Activated T-helper 9 cell treated with anti-CD3 and anti-CD28 coated beads, Interleukin-2, amount 50 U/mL, for 16 hours (primary cell): ENCODE measurements around the gene CD160.
"Not testable (repeated sequence)": the region's sequence is repeated elsewhere in the genome, so short reads cannot be mapped to it uniquely, and the experiment has no call there.

Source experiments
- DNase-seq: peaks from one replicate; pipeline ENCODE4 v3.0.0-alpha.2; 2020; ENCODE audit warnings: low read depth

Gene CD160, protein sequence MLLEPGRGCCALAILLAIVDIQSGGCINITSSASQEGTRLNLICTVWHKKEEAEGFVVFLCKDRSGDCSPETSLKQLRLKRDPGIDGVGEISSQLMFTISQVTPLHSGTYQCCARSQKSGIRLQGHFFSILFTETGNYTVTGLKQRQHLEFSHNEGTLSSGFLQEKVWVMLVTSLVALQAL

DNA sequence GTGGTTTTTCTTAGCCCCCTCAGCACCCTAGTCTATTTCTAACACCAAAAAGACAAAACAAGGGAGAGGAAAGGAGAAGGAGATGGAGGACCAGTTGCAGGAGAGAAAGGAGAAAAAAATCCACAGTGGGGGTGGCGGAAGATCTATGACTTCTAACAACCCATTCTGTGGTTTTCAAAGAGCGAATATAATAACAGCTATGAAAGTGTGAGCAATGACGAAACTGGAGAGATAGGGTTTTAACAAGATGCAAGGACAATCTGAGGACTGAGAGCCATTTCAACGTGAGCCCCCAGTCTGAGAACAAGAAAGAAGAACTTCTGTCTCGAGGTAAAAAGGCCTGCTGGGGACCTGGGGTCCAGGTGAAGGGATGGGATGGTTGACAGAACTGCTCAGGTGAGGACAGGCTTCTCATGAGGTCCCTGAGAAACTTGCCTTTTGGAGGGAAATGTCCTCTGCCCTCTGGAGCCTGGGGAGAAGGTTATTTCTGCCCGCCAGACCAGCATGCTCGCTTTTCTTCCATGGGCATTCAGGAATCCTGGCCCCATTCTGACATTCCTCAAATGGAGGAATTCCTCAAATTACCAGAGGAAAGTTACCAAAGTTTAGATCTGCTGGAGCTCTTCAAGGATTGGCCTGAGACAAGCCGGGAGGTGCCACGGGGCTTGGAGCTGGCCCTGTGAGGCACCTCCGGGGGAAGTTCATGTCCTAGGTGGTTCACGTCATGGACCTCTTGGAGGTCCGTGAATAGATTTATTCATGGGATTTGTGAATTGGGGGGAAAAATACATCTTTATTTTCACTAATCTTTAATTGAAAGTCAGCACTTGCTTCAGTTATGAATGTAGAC is at the start of gene CD160:
Gene CD160 (plus strand): TSS at position 270 of the 850 bp plus-strand sequence. CDS start 8,829 bp downstream, outside the sequence.
- no peak for DNase-seq

DNA sequence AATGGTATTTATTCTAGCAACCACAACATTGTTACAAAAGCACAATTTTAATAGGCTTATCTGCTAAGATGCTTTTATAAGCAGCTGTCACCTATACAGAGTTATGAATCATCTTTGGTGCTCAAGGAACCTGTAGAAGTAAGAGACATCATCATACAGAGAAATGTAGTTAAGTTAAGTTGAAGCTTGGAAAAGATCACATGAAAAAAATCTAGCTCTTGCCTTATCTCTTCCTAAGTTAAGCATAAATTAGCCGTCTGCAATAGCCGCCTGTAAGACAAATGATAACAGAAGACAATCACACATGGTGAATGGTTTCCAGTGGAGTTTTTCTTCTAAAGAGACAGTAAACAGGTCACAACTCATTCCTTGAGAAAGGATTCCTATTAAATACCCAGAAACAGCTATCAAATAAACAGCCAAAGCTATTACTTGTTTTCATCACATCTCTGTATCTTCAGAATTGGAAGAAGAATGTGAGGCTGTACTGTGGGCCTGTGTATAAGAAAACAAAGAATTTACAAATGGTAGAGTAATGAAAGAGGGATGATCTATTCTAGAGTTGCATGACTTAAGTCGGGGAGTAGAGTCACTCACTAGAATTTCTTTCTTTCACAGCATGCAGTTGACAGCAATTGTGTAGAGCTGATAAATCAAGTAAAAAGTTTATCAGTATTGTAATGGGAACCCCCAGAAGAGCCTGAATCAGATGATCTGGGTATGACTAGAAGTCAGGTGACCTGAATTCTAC is 48.1 kb upstream of the CD160 start:
- not testable (repeated sequence) for DNase-seq

DNA sequence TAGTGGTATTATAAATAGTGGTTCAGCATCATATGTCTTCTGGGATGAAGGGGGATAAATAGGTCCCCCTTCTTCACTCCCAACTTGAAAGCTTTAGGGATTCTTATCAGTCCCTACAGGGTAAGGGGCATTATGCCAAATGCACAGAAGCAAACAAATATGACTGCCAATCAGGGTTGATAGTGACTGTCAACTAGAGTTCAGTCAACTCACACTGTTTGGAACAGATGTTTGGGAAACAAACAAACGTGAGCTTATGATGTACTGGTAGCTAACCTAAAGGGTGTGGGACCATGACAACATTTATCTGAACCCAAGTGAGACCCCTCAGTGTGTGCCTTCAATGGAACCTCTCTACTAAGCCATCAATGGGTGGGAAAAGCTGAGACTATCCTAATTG is 46.1 kb upstream of the CD160 start:
- DNase-seq = not testable (repeated sequence)

DNA sequence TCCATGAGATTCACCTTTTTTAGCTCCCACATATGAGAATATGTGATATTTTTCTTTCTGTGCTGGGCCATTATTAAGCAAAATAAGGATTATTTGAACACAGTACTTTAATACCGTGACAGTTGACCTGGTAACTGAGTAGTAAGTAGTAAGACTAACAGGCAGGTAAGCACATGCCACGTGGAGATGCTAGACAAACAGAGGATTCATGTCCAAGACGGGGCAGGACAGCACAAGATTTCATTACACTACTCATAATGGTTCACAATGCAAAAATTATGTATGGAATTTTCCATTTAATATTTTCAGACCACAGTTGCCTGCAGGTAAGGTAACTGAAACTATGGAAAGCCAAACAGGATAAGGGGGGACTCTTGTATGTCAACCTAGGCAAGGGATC is 34.4 kb upstream of the CD160 start:
- DNase-seq = not testable (repeated sequence)

DNA sequence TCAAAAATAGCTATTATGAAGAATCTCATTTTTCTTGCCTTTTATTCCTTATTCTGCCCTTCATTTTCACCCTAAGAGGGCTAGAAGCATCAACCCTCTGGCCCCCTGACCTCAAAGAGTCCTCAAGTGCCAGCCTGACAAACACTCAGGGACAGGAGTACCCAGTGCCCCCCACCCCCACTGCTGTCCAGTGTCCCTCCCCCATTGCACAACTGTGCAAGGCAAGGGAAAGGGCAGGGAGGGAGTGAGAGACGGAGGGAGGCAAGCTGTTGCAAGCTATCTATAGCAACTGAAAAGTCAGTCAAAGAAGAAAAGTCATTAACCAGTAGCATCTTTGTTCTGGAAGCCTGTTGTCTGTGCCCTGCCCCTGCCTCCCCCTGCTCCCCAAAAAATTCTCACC is 33.2 kb upstream of the CD160 start:
- DNase-seq = not testable (repeated sequence)

DNA sequence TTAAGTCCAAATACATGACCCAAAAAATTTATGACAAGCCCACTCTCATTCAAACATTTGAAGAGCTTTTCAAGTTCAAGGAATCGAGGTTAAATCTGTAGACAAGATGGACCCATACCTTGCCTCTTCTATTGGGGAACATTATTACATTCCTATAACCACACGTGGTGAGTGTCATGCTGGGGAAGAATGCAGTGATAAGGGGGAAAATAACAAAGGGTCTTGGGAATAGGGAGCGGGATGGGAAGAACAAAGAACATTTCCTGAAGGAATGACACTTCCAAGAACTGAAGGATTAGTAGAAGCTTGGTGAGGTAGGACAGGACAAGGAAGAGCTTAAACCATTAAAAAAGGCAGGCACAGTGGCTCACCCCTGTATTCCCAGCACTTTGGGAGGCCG is 31.0 kb upstream of the CD160 start:
- DNase-seq = no peak

DNA sequence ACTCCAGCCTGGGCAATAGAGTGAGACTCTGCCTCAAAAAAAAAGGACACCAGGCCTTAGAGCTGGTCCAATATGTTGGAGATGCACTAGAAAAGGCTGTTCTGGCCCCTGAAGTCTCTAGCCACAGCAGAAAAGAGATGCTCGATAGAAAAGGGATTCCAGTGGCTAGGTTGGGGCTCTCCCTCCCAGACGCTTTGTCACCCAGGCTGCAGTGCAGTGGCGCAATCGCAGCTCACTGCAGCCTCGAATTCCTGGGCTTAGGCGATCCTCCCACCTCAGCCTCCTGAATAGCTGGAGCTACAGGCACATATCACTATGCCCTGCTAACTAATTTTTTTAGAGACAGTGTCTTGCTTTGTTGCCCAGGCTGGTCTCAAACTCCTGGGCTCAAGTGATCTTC is 30.4 kb upstream of the CD160 start:
- DNase-seq = no peak

DNA sequence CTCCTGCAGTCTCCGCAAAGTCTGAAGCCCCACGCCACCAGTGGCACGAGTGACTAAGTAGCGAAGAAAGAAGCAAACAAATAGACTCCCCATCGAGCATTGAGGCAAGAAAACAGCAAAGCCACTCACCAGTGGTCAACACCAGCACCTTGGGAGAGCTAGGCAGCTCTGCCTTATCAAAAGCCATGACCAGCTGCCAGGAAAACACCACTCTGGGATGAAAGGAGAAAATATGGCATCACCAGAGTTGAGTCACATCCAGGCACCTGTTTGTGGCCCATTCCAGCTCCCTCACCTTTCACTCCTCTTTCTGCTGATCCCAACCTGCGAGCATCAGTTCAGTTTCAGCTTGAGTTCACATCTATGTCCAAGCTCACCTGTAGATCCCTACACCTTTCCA is 29.4 kb upstream of the CD160 start:
- DNase-seq = no peak

DNA sequence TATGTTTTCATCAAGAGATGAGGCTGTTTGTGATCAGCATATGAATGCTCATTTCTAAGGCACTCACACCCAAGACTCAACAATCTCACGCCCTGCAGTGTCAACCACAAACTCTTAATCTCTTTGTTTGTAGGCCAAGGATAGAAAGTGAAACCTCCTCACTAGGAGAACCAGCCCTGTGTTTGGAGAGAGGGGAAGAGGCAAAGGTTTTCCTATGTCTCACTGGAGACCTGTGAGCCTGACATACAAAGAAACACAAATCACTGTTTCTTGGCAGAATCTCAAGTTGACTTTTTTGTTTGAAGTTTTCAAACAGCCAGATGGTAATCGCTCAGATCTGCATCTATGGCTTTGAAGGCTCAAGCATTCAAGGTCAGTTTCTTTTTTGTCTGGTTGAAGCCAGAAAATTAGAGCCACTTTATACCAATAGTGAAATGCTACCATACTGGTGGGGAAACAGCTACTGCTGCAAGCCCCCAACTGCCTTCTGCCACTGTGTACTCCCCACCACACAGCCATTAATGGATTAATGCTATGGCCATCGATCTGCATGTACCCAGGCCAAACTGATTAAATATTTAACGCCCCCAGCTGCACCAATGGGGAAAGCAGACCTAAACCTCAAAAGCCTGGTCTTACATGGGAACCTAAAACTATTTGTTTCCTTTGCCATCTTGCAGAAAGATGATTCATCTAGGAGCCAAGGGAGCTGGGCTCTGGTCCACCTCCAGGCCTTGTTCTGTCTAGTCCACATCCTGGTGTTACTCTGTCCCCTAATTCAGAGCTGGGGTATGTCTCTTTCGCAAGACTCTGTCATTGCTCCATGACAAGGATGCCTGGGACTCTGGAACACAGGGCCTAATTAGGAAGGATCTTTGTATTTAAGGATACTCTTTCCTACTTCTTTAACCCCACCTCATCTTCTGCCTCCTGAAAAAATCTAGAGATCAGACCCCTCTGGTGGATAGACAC is 28.4 kb upstream of the CD160 start:
- no peak for DNase-seq

DNA sequence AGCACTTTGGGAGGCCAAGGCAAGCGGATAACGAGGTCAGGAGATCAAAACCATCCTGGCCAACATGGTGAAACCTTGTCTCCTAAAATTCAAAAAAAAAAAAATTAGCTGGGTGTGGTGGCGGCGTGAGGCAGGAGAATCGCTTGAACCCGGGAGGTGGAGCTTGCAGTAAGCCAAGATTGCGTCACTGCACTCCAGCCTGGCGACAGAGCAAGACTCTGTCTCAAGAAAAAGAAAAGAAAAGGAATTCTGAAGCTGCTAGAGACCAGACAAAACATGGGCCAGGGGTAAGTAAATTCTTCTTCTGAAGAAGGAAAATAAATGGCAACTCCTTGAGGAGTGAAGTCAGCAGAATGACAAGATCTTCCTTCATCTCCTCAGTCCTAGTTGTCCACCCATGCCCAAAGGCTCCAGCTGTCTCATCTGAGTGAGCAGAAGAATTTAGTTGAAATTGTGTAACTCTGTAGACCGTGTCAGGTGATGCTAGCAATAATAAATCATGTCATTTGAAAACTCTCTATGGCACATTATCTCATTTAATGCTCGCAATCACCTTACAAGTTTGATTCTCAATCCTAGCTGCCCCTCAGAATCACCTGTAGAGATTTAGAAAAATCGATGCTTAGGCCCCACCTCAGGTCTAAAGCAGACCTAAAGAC is 26.4 kb upstream of the CD160 start:
- DNase-seq = no peak

DNA sequence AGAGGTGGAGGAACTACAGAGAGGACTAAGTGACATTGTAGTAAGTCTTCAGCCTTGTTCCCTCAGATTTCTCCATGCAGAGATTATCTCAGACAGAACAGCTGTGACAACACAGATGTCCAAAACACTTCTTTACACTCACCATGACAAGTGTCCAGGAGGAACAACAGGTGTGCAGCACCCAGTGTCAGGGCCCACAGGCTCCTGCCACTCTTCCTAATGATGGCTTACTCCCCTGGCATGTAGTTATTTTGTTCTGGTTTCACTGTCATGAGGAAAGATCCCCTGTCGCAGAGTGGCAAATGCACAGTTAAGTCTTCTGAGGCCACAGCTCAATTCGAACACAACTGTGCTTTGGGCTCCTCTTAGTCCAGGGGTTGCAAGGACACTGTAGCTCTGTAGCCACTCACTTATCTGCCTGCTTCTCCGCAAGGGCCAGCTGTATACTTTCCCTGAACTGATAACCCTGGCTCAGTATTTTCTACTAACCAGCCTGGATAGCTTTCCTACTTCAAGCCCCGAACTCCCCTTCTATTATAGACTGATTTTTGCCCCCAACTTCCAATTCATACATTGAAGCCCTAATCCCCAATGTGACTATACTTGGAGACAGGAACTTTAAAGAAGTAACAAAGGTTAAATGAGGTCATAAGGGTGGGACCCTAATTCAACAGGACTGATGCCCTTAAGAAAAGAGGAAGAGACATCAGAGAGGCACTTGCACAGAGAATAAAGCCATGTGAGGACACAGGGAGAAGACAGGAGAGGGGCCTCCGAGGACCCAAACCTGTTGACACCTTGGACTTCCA is 23.3 kb upstream of the CD160 start:
- no peak for DNase-seq

DNA sequence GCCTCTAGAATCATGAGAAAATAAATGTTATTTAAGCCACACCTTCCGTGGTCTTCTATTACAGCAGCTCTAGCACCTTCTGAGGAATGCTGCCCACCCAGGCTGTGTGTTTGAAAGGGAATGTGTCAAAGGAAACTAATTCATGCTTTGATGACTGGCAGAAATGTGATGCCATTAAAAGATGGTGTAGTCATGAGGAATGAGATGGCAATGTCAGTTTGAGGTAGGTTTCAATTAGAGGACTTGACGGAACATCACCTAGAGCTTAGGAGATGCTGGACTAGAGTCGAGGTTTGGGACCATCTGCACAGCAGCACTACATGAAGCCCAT is 22.7 kb upstream of the CD160 start:
- DNase-seq = no peak

DNA sequence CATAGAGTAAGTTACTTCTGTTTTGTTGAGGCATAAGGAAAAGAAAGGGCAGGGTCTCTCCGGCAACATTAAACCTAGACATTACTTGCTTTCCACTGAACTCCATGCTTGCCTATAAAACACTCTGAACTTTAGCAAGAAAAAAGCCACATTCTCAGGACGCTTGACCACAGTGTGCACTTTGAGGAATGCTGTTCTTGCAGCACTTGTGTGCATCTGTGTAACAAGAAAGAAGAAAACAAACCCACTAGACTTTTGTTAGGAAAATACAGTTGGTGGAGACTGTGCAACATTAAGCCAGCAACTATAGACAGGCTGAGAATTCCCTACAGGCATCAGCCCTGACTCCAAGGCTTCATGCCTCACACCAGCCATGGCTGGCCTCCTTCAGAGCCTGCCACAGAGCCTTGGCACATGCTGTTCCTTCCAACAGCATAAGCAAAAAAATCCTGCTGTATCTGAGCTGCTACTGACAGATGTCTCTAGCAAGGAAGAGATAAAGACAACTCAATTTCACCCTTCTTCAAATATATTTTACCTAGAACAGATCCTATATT is 17.9 kb upstream of the CD160 start:
- DNase-seq = no peak

DNA sequence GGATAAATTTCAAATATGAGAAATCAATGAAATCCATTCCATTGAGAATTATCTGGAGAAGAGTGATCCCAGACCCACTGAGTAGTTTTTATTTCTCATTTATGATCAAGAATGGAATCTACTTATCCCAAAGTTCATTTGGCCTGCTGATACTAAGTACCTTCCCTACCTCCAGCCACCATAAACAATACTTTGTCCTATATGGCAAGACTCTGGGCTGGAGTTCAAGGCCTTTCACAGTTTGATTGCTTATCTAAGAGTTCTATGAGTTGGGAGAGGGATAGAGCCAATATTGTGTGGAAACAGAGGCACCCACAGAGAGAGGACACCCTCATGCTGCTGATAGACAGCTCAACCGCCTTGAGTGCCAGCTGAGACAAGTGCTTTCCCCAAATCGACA is 17.2 kb upstream of the CD160 start:
- no peak for DNase-seq

DNA sequence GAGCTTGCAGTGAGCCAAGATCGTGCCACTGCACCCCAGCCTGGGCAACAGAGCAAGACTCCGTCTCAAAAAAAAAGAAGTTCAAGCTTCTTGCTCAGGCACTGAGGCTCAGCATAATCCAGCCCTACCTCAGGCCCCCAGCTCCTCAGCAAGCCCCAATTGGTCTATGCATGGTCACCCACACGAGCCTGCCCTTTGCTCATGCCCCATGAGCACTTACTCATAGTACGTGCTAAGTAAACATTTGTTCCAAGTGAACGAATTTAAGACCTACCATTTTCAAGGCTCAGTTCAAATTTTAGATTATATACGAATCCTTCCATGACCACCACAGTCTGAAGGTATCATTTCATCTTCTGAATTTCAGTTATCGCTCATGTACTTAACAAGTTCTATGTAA is 16.5 kb upstream of the CD160 start:
- no peak for DNase-seq

DNA sequence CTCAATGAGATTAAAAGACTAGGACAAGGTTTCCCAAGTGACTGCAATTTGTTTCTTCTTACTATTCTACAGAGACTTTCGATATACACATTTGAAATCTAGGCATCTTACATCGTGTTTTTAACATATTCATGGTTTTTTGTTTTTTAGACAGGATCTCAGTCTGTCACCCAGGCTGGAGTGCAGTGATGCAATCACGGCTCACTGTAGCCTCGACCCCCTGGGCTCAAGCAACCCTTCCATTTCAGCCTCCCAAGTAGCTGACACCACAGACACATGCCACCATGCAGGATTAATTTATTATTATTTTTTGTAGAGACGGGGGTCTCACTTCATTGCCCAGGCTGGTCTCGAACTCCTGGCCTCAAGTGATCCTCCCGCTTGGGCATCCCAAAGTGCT is 13.7 kb upstream of the CD160 start:
- no peak for DNase-seq

DNA sequence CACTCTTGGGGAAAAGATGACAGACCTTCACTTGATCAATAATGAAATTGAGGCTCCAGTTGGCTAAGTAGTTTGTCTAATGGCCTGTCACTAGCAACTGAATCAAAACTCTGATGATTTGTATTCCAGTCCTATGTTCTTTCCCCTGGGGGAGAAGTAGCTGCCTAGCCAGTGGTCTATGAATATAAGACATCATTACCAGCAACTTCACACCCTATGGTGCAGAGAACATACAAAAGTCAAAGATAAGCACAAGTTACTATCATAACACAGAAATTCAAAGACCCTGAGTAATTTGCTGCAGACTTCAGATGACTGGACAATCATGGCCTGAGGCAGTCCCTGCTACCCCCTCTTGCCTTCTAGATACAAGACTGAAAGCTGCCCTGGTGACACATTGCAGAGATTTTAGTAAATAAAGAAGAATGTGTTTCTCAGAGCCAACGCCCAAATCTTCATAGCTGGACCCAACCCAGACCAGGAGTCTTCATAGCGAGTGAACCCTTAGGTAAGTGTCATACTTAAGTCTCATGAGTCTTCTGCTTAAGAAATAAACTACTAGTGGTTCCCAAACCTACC is 13.1 kb upstream of the CD160 start:
- DNase-seq = no peak

DNA sequence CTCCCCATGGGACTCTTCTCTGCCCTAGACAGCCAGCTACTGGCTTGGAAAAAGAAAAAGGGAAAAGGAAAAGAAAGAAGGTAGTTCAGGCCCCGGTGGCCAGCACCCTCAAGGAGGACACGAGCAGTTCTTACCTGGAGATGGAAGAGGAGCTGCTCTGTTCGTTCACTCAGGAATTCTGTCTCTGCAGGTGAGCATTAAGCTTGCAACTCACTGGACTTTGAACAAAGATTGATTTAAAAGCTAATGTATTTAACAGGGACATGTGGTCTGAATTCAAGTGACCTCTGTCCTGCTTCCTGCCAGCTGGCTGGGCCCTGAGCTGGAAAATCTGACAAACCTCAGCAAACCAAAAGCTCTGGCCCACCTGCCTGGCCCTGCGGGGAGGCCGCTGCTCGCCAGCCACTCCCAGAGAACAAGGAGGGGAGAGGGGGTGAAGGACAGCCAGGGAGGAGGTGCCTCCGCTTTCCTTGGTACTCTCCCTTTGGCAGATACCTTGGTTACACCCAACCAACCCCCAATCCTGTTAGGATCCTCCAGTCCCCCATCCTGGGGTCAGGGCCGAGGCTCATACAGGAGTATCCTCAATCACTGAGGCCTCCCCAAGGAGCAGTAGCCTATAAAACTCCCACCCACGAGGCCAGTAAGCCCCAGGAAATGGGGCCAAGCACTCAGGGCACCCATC is 12.0 kb upstream of the CD160 start, which contains the start of gene PDZK1:
Gene PDZK1 (minus strand): TSS at position 186 of the 685 bp plus-strand sequence. CDS start 19,347 bp downstream, outside the sequence.
- DNase-seq = no peak

DNA sequence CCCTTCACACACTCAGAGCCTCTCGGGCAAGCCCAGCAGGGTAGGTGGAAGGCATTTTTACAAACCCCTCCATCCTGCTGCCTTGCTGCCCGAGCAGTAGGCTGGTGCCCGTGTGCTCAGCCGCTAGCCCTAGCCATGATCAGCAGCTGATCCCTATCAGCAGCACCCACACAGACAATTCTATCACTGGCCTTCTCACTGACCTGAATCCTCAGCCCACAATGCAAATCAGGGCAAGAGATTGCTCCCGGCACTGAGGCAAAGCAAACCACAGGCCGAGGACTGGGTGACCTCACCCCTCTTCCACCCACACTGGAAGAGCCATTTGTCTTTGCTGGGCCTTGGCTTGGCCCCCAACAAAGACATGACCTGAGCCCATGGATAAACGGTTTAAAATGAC is 11.2 kb upstream of the CD160 start:
- DNase-seq = no peak
